K562 (cell line): ENCODE data around the gene ALDH3B2. TPM values are rescaled to one million over a fixed set of nuclear protein-coding genes. Genes with fewer than 3 reads are reported as not detected.

ENCODE experiments used
- ATAC-seq: fragments of 200-7000 bp; cut with Tn5 transposase; 3 replicates; pipeline ENCODE4 v1.9.1; 2020; ENCODE audit warnings: moderate library complexity
- BruUV-seq: library from RNA; stranded (reverse); fragments of 400-500 nt; replicated peaks from 2 replicates; lab custom pipeline; 2021; lab: Mats Ljungman, UMichigan
- CTCF ChIA-PET: fragments of 300-600 bp; formaldehyde crosslinking; extraction: SDS; loops from one replicate; lab custom pipeline; 2021; ENCODE audit warnings: low intra/inter-chr PET ratio; lab: Yijun Ruan, JAX
- POLR2A ChIA-PET: fragments of 300-600, 350-650 bp; sonication (Branson Sonifier 250); formaldehyde crosslinking; extraction: SDS; loops from one replicate; lab custom pipeline; 2021; ENCODE audit warnings: antibody characterized with exemption, inconsistent platforms; lab: Yijun Ruan, JAX
- DNase-seq, 4 experiments: peaks; one replicate each; pipeline versions ENCODE4 v3.0.0 to v3.0.0-alpha.2; 2011 to 2018; ENCODE audit warnings: low spot score in 3 of 4, mixed read lengths in 3 of 4; ENCODE audit errors: extremely low read depth in 1 of 4
- FAIRE-seq: peaks from 2 replicates; lab custom pipeline; 2011; peaks lifted over from hg19 to GRCh38; lab: Jason Lieb, UNC
- H2AFZ ChIP-seq: 2 replicates; pipeline ENCODE4 v1.6.0; 2011; ENCODE audit warnings: low read depth, low read length, control low read depth, inconsistent platforms
- H3K27ac ChIP-seq: fragments of 200-600 bp; 3 replicates; pipeline ENCODE4 v1.8.0; 2011; ENCODE audit warnings: low read depth, mild to moderate bottlenecking, control low read depth, inconsistent platforms, low read length, moderate library complexity, mixed read lengths; ENCODE audit errors: extremely low read depth
- H3K27me3 ChIP-seq, 2 experiments: fragments of 300-600 bp in 1 of 2; 2 replicates in 1 of 2; 3 replicates in 1 of 2; pipeline versions ENCODE4 v1.6.0 to v1.8.0; 2011; ENCODE audit warnings: inconsistent platforms in 2 of 2, low read length in 2 of 2, mild to moderate bottlenecking in 1 of 2, mixed read lengths in 1 of 2, moderate library complexity in 1 of 2; ENCODE audit not compliant: control insufficient read depth in 2 of 2, insufficient read depth in 2 of 2
- H3K36me3 ChIP-seq: fragments of 300-600 bp; 3 replicates; pipeline ENCODE4 v1.8.0; 2011; ENCODE audit warnings: mild to moderate bottlenecking, low read length, inconsistent platforms; ENCODE audit not compliant: control insufficient read depth, insufficient read depth
- H3K4me1 ChIP-seq, 2 experiments: fragments of 200-600 bp in 1 of 2; replicated peaks in 1 of 2; 2 replicates in 1 of 2; 3 replicates in 1 of 2; pipeline versions ENCODE4 v1.5.1 to v1.8.0; 2011; ENCODE audit warnings: inconsistent platforms in 2 of 2, low read length in 2 of 2, mild to moderate bottlenecking in 1 of 2, mixed read lengths in 1 of 2, moderate library complexity in 1 of 2; ENCODE audit not compliant: control insufficient read depth in 2 of 2, insufficient read depth in 2 of 2
- H3K4me2 ChIP-seq: 2 replicates; pipeline ENCODE4 v1.6.1; 2011; ENCODE audit warnings: low read length, control low read depth, inconsistent platforms, mixed read lengths; ENCODE audit not compliant: insufficient read depth
- H3K4me3 ChIP-seq: fragments of 200-600 bp; sonication (generic), shearing (Covaris generic); 2 replicates; pipeline ENCODE4 v1.5.1; 2016; ENCODE audit warnings: control low read depth, inconsistent platforms
- H3K79me2 ChIP-seq: fragments of 200-600 bp; 3 replicates; pipeline ENCODE4 v1.8.0; 2011; ENCODE audit warnings: low read length, inconsistent platforms; ENCODE audit not compliant: control insufficient read depth, insufficient read depth
- H3K9ac ChIP-seq, 2 experiments: 2 replicates each; pipeline versions ENCODE4 v1.6.0 to v1.6.1; 2011; ENCODE audit warnings: low read depth in 2 of 2, low read length in 2 of 2, control low read depth in 1 of 2, inconsistent platforms in 1 of 2, mild to moderate bottlenecking in 1 of 2, mixed read lengths in 1 of 2; ENCODE audit not compliant: insufficient read depth in 1 of 2
- H3K9me1 ChIP-seq: one replicate; pipeline ENCODE4 v1.6.0; 2011; ENCODE audit warnings: inconsistent platforms, mild to moderate bottlenecking, low read length, moderate library complexity; ENCODE audit not compliant: control insufficient read depth, insufficient read depth
- H3K9me3 ChIP-seq: replicated peaks from 2 replicates; pipeline ENCODE4 v1.5.1; 2011; ENCODE audit warnings: low read depth, low read length, inconsistent platforms; ENCODE audit not compliant: control insufficient read depth, insufficient read depth
- H4K20me1 ChIP-seq: replicated peaks from 2 replicates; pipeline ENCODE4 v1.6.1; 2011; ENCODE audit warnings: low read length, inconsistent platforms, mixed read lengths; ENCODE audit not compliant: control insufficient read depth, insufficient read depth
- HINFP ChIP-seq: fragments of 450-650 bp; conservative IDR thresholded peaks from 2 replicates; pipeline ENCODE4 v1.6.1; 2016; ENCODE audit warnings: missing genetic modification characterization, low read depth, mild to moderate bottlenecking, control low read depth, missing compliant biosample characterization
- TSHZ1 ChIP-seq: fragments of 250-450 bp; sonication (Bioruptor Pico); IDR thresholded peaks from 2 replicates; pipeline ENCODE4 v1.4.0; 2020; ENCODE audit warnings: mild to moderate bottlenecking, moderate library complexity
- U2AF2 ChIP-seq: fragments of 200-400 bp; formaldehyde crosslinking; optimal IDR thresholded peaks from 2 replicates; pipeline ENCODE3; 2017; ENCODE audit warnings: low read depth, mild to moderate bottlenecking, low read length
- ZBTB17 ChIP-seq: fragments of 450-650 bp; formaldehyde crosslinking; IDR thresholded peaks from 2 replicates; pipeline ENCODE4 v1.4.0; 2020; ENCODE audit warnings: mild to moderate bottlenecking
- ZNF445 ChIP-seq: fragments of 250-450 bp; sonication (Bioruptor Pico); IDR thresholded peaks from 2 replicates; pipeline ENCODE4 v1.4.0; 2020; ENCODE audit warnings: low read depth, mild to moderate bottlenecking, moderate library complexity
- ZNF586 ChIP-seq: fragments of 450-650 bp; formaldehyde crosslinking; conservative IDR thresholded peaks from 2 replicates; pipeline ENCODE4 v1.4.0; 2020; ENCODE audit warnings: mild to moderate bottlenecking, moderate library complexity
- WGBS: fragments of 100-300 bp; shearing (Covaris generic); methylation state at CpG from one replicate; pipeline ENCODE4 v1.1.6; 2016; ENCODE audit warnings: low coverage, mixed read lengths; ENCODE audit not compliant: insufficient coverage; ENCODE audit errors: missing lambda C conversion rate; 5-methylcytosine and 5-hydroxymethylcytosine counted together
- in situ Hi-C: fragments of 300-500 bp; cut with MboI; formaldehyde crosslinking; loops from 4 replicates; pipeline ENCODE4 v1.15.0; 2018; ENCODE audit warnings: inconsistent platforms, mixed read lengths
- intact Hi-C: fragments of 100-400 bp; cut with micrococcal nuclease; formaldehyde crosslinking; loops from 2 replicates; pipeline ENCODE4 v1.14.2; 2022
- polyA plus RNA-seq, 8 experiments: library from polyadenylated mRNA; depleted of rRNA in 4 of 8; stranded (reverse) in 5 of 8; unstranded in 3 of 8; fragments of >200 nt; fragmentation: Nextera tagmentation in 2 of 8; fragmentation: Illumina TruSeq in 1 of 8; extraction: Ambion mirVana in 2 of 8; extraction: Trizol in 1 of 8; gene quantifications; 2 replicates each; pipeline versions ENCODE4 v1.2.1 to v1.2.3, GENCODE V29; 2011 to 2014; ENCODE audit warnings: inconsistent platforms in 1 of 8, missing spikeins in 1 of 8
- total RNA-seq, 7 experiments: library from RNA; depleted of rRNA in 6 of 7; stranded (reverse); fragments of >200 nt in 6 of 7; fragmentation: Illumina TruSeq in 2 of 7; extraction: Trizol in 2 of 7; gene quantifications; 2 replicates each; pipeline versions ENCODE4 v1.2.1 to v1.2.3, GENCODE V29; 2011 to 2021; ENCODE audit warnings: low replicate concordance in 1 of 7
- TF ChIP-seq, protein P1 (sequence below): sonication (generic); formaldehyde crosslinking; IDR thresholded peaks from 2 replicates; pipeline ENCODE4 v1.4.0; 2020; ENCODE audit warnings: mild to moderate bottlenecking, missing genetic modification reagents

ALDH3B2 gene
- total and polyA plus RNA-seq, 9 of the 15 experiments (the other 6 are each of a cell fraction or from before 2014, with no cell fraction given): not detected

GRCh38 chr11:67654225-67654624, 20.2 kb downstream of the ALDH3B2 start:
- no peaks in the 10 kb centered on the region for H3K79me2 ChIP-seq
- no TSS peak for BruUV-seq
- 24% methylated on average over 9 of the region's 9 CpGs for WGBS
- H3K27ac ChIP-seq: no peak overlapping the region
- H3K9me3 ChIP-seq: no peaks in the 10 kb centered on the region; the same call in none of the 2 replicates
- H3K4me3 ChIP-seq: no peak overlapping the region
- intact Hi-C loops (no loop called here), in situ Hi-C loops (loop anchor here (5.0 kb wide), 1 partner anchor 82 kb away; no protein-coding TSS in a partner anchor)
- H4K20me1 ChIP-seq: peaks cover 3% of the 10 kb centered on the region; the same call in 1 of the 2 replicates
- peaks cover 2 to 23% of the 10 kb centered on the region in 2 experiments; a peak in 4 of 5 replicates for H3K27me3 ChIP-seq
- no peaks in the 10 kb centered on the region for H3K9me1 ChIP-seq
- no peak overlapping the region for H3K4me2 ChIP-seq
- ChIA-PET POLR2A (interaction anchor here (1.0 kb wide), 1 partner anchor 11 kb away, joined by 3 read pairs; no protein-coding TSS in a partner anchor), CTCF (no interaction called here)
- H2AFZ ChIP-seq: 0 out of 2 replicates have a peak overlapping the region, but pooled peaks have one; percentile 3
- ATAC-seq: no peak
- no peak overlapping the region for H3K9ac ChIP-seq
- peaks cover 0 to 8% of the 10 kb centered on the region in 2 experiments; a peak in 1 of 5 replicates for H3K4me1 ChIP-seq
- TF ChIP-seq TSHZ1 (CRISPR knock-in tag) (no peak), ZNF586 (CRISPR knock-in tag) (no peak), ZNF445 (CRISPR knock-in tag) (no peak), ZBTB17 (no peak), HINFP (tag) (no peak), U2AF2 (no peak)
- TF ChIP-seq, protein P1, sequence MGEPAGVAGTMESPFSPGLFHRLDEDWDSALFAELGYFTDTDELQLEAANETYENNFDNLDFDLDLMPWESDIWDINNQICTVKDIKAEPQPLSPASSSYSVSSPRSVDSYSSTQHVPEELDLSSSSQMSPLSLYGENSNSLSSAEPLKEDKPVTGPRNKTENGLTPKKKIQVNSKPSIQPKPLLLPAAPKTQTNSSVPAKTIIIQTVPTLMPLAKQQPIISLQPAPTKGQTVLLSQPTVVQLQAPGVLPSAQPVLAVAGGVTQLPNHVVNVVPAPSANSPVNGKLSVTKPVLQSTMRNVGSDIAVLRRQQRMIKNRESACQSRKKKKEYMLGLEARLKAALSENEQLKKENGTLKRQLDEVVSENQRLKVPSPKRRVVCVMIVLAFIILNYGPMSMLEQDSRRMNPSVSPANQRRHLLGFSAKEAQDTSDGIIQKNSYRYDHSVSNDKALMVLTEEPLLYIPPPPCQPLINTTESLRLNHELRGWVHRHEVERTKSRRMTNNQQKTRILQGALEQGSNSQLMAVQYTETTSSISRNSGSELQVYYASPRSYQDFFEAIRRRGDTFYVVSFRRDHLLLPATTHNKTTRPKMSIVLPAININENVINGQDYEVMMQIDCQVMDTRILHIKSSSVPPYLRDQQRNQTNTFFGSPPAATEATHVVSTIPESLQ (CRISPR knock-in tag): no peak
- H3K36me3 ChIP-seq: no peaks in the 10 kb centered on the region
- DNase-seq: no peak
- FAIRE-seq: no peak
